Superior temporal gyrus (tissue), 1 donor: ENCODE results near the gene PRIM1.
"Not testable (repeated sequence)": the region's sequence is repeated elsewhere in the genome, so short reads cannot be mapped to it uniquely, and the experiment has no call there.

Source experiments
- DNase-seq: peaks from one replicate; pipeline ENCODE4 v3.0.0-alpha.2; 2016; ENCODE audit errors: extremely low spot score

Gene PRIM1

DNA sequence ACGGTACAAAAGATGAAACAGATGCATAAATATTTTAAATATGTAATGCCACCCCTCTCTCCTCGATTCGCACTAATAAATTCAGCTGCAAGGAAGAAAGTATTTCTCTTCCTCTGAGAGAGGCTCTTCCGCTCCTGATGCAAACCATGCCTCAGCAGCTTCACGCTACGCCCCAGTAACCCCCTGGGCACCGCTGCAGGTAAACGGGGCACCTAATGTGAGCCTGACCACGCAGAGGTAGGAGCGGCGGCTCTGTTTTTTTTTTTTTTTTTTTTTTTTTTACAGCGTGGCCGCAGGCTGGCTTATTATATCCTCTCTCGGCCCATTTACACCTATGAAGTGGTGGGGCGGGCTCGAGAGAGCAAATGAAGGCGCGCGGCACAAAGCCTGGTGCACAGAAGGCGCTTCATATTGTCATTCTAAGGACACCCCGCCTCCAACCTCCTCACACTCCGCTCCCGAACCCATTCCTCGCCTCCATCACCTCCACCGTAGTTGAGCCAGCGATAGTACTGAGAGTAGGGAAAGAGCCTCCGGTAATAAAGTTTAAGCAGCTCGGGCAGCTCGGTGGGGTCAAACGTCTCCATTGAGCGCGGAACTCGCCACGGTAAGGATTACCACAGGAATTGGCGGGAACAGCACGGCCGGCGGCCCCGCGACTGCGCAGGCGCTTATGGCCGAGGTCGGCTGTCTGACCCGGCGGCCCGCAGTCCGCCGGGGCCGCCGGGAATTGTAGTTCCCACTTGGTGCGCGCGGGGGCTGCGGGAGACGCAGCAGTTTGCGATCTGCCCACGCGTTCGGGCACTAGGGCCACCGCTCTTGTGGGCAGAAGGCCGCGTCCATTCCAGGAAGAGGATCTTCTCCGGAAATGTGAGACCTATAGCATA lies at the start of gene PRIM1:
TSS of gene PRIM1 (minus strand) at position 612 of the 887 bp plus-strand sequence. CDS start at position 587, 25 bp downstream.
- peak; percentile 86 for DNase-seq

DNA sequence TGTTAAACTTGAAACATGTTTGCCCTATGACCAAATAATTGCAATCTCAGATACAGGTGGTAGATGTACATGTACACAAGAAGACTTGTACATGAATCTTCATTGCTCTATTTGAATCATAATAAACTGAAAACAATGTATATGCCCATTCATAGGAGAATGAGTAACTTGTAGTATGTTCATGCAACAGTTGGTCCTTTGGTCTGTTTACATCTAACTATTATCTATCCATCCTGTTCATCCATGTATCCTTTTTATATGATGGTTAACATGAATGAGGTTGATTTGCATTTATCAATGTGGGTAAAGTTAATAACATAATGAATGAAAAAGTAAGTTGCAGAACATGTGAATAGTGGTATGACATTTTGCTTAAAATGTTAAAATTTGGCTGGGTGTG lies 48.1 kb upstream of the PRIM1 start:
- DNase-seq = no peak

DNA sequence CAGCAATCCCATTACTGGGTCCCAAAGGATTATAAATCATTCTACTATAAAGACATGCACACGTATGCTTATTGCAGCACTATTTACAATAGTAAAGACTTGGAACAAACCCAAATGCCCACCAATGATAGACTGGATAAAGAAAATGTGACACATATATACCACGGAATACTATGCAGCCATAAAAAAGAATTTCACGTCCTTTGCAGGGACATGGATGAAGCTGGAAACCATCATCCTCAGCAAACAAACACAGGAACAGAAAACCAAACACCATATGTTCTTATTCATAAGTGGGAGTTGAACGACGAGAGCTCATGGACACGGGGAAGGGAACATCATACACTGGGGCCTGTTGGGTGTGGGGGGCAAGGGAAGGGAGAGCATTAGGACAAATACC lies 47.2 kb upstream of the PRIM1 start:
- DNase-seq = not testable (repeated sequence)

DNA sequence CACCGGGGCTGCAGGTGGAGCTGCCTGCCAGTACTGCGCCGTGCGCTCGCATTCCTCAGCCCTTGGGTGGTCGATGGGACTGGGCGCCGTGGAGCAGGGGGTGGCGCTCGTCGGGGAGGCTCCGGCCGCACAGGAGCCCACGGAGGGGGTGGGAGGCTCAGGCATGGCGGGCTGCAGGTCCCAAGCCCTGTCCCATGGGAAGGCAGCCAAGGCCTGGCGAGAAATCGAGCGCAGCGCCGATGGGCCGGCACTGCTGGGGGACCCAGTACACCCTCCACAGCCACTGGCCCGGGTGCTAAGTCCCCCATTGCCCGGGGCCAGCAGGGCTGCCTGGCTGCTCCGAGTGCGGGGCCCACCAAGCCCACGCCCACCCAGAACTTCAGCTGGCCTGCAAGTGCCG lies 43.7 kb upstream of the PRIM1 start:
- DNase-seq = not testable (repeated sequence)

DNA sequence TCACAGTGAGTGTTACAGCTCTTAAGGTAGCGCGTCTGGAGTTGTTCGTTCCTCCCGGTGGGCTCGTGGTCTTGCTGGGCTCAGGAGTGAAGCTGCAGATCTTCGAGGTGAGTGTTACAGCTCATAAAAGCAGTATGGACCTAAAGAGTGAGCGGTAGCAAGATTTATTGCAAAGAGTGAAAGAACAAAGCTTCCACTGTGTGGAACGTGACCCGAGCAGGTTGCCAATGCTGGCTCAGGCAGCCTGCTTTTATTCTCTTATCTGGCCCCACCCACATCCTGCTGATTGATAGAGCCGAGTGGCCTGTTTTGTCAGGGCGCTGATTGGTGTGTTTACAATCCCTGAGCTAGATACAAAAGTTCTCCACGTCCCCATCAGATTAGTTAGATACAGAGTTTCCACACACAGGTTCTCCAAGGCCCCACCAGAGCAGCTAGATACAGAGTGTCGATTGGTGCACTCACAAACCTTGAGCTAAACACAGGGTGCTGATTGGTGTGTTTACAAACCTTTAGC lies 43.0 kb upstream of the PRIM1 start:
- not testable (repeated sequence) for DNase-seq

DNA sequence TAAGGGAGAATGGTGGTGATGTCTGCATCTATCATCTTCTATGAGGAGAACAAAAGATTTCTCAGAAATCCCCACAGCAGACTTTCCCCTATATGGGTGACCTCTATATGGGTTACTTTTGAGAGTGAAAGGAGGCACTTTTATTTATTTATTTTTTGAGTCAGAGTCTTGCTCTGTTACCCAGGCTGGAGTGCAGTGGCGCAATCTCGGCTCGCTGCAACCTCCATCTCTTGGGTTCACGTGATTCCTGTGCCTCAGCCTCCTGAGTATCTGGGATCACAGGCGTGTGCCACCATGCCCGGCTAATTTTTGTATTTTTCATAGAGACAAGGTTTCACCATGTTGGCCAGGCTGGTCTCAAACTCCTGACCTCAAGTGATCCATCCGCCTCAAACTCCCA lies 41.0 kb upstream of the PRIM1 start:
- not testable (repeated sequence) for DNase-seq

DNA sequence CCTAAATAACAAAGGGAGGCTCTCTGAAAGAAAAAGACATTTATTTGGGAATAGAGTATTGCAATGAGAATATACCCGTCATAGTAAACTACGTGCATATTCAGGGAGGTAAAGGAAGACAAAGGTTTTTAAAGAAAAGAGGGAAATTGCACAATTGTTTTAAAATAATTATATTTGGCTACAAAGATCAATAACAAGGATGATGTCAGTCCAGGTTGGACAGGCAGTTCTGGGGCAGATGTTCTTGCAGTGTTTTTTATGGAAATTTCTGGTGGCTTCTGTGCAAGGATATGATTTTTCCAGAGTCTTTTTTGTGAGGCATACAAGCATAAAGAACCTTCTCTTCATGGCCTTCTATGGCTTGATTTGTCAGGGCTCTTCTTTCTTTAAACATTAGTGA lies 40.6 kb upstream of the PRIM1 start:
- no peak for DNase-seq

DNA sequence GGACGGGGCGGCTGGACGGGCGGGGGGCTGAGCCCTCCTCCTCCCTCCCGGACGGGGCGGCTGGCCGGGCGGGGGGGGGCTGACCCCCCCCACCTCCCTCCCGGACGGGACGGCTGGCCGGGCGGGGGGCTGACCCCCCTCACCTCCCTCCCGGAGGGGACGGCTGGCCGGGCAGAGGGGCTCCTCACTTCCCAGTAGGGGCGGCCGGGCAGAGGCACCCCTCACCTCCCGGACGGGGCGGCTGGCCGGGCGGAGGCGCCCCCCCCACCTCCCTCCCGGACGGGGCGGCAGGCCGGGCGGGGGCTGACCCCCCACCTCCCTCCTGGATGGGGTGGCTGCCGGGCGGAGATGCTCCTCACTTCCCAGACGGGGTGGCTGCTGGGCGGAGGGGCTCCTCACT lies 37.3 kb upstream of the PRIM1 start:
- not testable (repeated sequence) for DNase-seq

DNA sequence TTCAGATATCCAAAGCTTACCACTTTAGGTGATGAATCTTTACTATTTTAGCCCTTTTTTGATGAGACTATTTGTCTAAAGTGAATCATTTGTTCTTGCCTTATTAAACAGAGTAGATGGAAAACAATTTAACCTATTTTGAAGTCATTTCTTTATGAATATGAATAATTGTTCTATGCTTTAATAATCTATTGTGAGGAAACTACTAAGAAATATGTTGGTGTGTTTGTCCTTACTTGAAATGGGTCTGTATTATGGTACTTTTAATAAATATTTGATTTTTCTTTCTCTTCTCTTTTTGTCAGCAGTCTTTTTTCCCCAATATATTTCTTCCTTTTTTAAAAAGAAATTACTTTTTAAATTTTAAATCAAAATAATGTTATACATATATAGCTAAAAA lies 35.4 kb upstream of the PRIM1 start:
- DNase-seq = no peak

DNA sequence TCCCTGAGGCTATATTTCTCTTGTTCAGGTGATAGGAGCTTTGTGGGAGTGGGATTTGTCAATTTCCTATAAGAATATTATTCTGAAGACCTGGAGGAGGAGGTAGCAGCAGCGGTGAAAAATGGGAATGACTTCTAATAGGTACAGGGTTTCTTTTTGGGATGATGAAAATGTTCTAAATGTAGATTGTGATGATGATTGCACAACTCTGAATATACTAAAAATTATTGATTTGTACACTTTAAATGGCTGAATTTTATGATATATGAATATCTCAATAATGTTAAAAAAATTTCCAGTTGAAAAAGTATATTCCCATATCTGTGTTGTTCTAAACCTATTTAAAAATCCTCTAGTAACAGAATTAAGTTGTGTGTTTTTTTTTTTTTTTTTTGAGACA lies 33.8 kb upstream of the PRIM1 start:
- no peak for DNase-seq

DNA sequence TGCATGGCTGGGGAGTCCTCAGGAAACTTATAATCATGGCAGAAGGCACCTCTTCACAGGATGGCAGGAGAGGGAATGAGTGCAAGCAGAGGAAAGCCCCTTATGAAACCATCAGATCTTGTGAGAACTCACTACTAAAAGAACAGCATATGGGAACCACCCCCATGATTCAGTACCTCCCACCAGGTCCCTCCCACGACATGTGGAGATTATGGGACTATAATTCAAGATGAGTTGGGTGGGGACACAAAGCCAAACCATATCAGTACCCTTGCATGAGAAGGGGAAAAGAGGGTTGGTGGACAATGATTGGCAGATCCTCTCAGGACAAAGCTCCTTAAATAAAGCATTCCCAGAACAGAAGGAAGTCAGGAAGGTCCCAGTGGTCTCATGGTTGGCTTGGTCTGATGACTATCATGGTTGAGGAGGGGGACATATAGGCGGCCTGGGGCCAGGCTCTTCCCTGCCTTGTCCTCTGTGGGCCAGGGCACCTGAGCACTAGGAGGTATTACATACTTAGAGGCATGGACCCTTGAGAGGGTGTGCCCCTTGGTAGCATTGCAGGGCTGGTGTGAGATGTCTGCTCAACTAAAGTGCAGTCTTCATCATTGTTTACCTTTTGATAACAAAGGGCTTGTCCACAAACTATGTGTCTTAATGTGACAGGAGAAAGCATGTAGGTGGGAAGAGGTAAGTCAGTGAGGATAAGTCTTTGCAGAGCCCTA lies 33.2 kb upstream of the PRIM1 start:
- DNase-seq = no peak

DNA sequence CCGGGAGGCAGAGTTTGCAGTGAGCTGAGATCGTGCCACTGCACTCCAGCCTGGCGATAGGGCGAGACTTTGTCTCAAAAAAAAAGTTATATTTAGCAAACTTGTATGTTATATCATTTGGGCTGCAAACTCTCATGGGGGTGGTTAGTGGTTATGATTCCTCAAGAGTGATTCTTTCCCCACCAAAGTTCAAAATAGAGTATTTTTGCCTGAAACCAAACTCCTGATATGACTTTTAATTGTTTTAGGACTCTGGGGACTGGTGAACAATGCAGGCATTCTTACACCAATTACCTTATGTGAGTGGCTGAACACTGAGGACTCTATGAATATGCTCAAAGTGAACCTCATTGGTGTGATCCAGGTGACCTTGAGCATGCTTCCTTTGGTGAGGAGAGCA lies 29.6 kb upstream of the PRIM1 start:
- no peak for DNase-seq

DNA sequence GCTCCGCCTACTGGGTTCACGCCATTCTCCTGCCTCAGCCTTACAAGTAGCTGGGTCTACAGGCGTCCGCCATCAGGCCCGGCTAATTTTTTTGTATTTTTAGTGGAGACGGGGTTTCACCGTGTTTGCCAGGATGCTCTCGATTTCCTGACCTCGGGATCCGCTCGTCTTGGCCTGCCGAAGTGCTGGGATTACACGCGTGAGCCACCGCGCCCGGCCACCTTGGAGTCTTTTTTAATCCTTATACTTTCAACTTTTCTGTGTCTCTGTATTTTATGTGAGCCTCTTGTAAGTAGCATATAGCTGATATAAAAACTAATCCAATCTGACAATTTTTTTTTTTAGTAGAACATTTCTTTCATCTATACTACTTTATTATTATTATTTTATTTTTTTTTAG lies 26.6 kb upstream of the PRIM1 start:
- DNase-seq = no peak

DNA sequence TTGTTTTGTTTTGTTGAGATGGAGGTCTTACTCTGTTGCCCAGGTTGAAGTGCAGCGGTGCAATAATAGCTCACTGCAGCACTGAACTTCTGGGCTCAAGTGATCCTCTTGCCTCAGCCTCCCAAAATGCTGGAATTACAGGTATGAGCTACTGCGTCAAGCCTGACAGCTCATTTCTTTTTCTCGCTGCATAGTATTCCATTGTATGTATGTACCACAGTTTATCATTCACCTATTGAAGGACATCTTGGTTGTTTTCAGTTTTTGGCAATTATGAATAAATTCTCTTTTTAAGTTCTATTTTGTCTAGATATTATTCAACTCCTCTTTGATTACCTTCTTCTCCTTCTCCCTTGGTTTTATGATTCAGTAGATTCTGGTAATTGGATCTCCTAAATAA lies 24.5 kb upstream of the PRIM1 start:
- DNase-seq = no peak

DNA sequence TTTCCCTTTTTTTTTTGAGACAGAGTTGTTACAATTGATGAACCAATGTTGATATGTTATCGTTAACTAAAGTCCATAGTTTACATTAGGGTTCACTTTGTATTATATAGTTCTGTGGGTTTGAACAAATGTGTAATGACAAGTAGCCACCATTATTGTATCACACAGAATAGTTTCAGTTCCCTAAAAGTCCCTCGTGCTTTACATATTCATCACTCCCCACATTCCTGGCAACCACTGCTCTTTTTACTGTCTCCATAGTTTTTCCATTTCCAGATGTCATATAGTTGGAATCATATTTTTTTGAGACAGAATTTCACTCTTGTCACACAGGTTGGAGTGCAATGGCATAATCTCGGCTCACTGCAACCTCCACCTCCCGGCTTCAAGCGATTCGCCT lies 23.5 kb upstream of the PRIM1 start:
- DNase-seq = no peak

DNA sequence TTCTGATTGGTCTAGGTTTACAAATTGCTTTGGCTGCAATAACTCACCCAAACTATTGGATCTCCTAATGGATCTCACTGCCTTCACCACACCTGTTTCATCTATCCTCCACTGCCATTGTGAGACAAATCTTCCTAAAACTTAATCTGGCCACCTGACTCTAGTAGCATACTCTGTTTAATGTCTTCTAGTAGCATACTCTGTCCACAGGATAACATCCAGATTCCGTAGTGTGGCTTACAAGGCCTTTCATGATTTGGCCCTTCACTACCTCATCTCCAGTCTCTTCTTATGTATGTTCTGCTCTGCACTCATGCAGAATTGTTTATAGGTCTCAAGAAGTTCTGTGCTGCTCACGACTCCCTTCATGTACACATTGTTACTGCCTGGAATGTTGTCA lies 21.0 kb upstream of the PRIM1 start:
- no peak for DNase-seq

DNA sequence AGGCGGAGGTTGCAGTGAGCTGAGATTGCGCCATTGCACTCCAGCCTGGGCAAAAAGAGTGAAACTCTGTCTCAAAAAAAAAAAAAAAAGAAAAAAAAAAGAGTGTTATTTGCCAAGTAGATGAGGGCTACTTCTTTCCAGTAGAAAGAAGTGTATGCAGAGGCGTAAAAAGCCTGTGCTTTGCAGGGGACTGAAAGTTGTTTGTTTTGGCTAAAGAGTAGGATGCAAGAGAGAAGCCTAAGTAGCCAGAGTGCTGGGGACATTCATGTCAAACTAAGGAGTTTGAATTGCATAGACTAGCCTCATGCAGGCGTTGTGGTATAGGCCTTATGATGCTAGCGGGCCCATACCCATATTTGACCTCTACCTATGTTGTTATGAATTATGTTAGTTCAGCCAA lies 20.5 kb upstream of the PRIM1 start:
- no peak for DNase-seq

DNA sequence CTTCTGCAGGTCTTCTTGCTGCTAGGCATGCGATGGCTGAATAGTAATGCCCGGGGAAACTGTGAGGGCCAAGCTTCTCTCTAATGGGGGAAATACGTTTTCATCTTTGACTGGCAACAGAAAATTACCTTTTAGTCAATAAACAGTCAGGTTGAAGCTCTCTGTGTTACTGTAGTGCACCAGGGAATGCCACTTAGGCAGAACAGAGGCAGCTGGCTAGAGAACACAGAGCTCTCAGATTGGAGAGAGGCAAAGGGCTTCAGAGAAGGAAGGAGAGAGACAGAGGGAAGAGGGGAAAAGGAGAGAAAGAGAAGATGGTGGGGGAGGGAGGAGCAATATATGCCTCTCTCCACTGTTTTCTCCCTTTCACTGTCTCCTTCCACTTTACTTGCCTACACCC lies 17.7 kb upstream of the PRIM1 start:
- no peak for DNase-seq

DNA sequence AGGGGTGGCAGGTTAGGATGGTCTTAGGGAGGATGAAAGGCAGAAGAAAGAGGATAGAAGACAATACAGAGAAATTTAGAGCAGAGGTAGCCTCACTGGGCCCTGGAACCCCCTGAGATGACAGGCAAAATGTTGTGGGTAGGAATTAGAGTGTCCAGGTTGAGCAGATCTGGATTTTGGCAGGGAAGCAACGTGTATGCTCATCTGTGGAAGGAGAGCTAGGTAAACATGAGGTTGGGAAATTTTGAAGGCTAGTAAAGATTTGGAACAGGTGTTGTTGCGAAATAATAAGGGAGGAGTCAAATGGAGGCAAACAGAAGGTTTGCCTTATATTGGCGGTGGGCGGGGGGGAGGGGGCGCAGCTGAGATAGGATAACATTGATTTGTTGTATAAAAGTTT lies 16.3 kb upstream of the PRIM1 start:
- DNase-seq = no peak

DNA sequence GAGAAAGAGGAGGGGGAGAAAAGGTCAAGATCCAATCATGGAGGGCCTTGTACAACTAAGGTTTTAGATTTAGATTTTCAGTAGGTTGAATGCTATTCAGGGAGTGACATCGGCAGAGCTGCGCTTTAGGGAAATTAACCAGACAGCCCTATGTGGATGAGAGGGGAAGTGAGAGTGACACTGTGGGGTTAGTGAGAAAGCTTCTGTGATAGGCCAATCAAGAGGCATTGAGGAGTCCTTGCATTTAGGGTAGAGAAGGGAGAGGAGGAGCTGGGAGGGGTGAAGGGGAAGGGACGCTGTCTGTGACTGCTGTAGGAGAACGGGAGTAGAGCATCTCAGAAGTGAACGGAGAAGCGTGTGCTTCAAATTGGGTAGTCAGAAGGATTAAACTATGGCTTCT lies 14.4 kb upstream of the PRIM1 start:
- DNase-seq = no peak

DNA sequence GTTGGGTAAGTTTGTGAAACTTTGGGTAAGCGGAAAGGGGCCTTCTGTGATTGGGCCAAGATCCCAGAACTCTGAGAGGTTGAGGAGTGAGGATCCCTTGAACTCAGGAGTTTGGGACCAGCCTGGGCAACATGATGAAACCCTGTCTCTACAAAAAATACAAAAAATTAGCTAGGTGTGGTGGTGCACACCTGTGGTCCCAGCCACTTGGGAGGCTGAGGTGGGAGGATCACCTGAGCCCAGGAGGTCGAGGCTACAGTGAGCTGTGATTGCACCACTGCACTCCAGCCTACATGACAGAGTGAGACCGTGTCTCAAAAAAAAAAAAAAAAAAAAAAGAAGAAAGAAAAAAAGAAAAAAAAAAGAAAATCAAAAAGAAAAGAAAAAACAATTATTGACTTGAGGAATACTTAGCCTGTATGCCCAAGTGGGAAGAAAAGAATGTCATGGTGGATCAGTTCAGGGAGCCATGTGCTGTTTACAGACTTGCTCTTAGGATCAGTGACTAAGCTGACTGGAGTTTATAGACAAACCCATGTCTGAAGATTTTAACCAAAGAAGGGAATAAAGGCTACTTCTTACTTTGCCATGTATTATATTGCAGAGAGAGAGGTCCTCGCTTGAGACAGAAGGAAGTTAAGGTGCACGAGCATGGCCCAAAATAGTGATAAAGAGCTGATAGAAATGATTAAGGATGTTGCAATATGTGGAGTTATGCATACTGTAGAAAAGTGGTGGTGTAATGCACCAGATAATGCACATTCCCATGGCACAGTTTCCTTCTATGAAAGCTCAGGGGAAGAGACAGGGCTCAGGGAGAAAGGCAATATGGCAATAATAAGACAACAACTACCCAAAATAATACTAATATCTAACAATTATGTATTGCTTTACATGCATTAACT lies 11.9 kb upstream of the PRIM1 start:
- DNase-seq = no peak

DNA sequence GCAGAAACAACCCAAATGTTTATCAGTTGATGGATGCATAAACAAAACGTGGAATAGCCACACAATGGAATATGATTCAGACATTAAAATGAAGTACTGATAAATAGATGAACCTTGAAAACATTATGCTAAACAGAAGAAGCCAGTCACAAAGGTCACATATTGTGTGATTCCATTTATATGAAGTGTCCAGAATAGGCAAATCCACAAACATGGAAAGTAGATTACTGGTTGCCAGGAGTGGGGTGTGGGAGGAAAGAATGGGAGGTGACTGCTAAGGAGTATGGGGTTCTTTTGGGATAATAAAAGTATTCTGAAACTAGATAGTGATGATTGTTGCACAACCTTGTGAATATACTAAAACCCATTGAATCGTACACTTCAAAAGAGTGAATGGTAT lies 9.7 kb upstream of the PRIM1 start:
- DNase-seq = no peak
